OCI-M1 (cell line): ENCODE data around the gene EIF2B1.
A peak's percentile ranks its signal among the peaks of the same experiment; 100 is the strongest.
"Not testable (repeated sequence)": the region's sequence is repeated elsewhere in the genome, so short reads cannot be mapped to it uniquely, and the experiment has no call there.

Experiments
- DNase-seq: peaks from one replicate; lab custom pipeline; 2025; lab: John Stamatoyannopoulos, UW

EIF2B1 gene

GRCh38 chr12:123617580-123617979 lies 15.9 kb downstream of the EIF2B1 start:
- DNase-seq, result no peak

- DNase-seq, result no peak
These were observed 16.3 kb downstream of the EIF2B1 start for GRCh38 chr12:123617144-123617543.

GRCh38 chr12:123614531-123614930 lies 19.0 kb downstream of the EIF2B1 start:
- DNase-seq, result no peak

GRCh38 chr12:123614110-123614509 lies 19.4 kb downstream of the EIF2B1 start:
- DNase-seq, result no peak

GRCh38 chr12:123608182-123608581 lies 25.3 kb downstream of the EIF2B1 start:
- no peak for DNase-seq

GRCh38 chr12:123607756-123608155 lies 25.7 kb downstream of the EIF2B1 start:
- DNase-seq, result no peak

- DNase-seq, result not testable (repeated sequence)
These were observed 30.0 kb downstream of the EIF2B1 start for GRCh38 chr12:123603495-123603894.

GRCh38 chr12:123602651-123603195 lies 30.8 kb downstream of the EIF2B1 start:
- DNase-seq, result peak; percentile 35

GRCh38 chr12:123601602-123602489 lies 31.6 kb downstream of the EIF2B1 start, which contains the start of gene DDX55:
DDX55 (plus strand) TSS chr12:123602099; CDS start chr12:123602149, 50 bp downstream.
- peak; percentile 89 for DNase-seq

GRCh38 chr12:123599721-123600120 lies 33.8 kb downstream of the EIF2B1 start:
- DNase-seq, result no peak

GRCh38 chr12:123599310-123599709 lies 34.2 kb downstream of the EIF2B1 start:
- no peak for DNase-seq

- no peak for DNase-seq
These were observed 35.0 kb downstream of the EIF2B1 start for GRCh38 chr12:123598522-123598921.

GRCh38 chr12:123597100-123597499 lies 36.4 kb downstream of the EIF2B1 start:
- no peak for DNase-seq

GRCh38 chr12:123595729-123596128 lies 37.8 kb downstream of the EIF2B1 start:
- no peak for DNase-seq

- no peak for DNase-seq
These were observed 41.6 kb downstream of the EIF2B1 start for GRCh38 chr12:123591702-123592481.

GRCh38 chr12:123580772-123581171 lies 52.7 kb downstream of the EIF2B1 start:
- DNase-seq, result no peak

GRCh38 chr12:123578829-123579228 lies 54.7 kb downstream of the EIF2B1 start:
- DNase-seq, result not testable (repeated sequence)

- DNase-seq, result no peak
These were observed 55.2 kb downstream of the EIF2B1 start for GRCh38 chr12:123578243-123578642.

GRCh38 chr12:123576611-123577010 lies 56.9 kb downstream of the EIF2B1 start:
- DNase-seq, result no peak

- DNase-seq, result no peak
These were observed 59.6 kb downstream of the EIF2B1 start for GRCh38 chr12:123573870-123574269.

GRCh38 chr12:123572391-123572790 lies 61.1 kb downstream of the EIF2B1 start:
- no peak for DNase-seq

- DNase-seq, result peak; percentile 58
These were observed 62.1 kb downstream of the EIF2B1 start for GRCh38 chr12:123571343-123571813.
